ENCODE results near the gene LUZP4. TPM values are rescaled to one million over a fixed set of nuclear protein-coding genes. Genes with fewer than 3 reads are reported as not detected.

LUZP4 gene
- polyA plus RNA-seq, 1 donor, result not detected

Other genes with a start within 250 kb of the LUZP4 start
- not detected for gene RBMXL3, start 100.3 kb upstream of the LUZP4 start, polyA plus RNA-seq
- gene LRCH2, start 55.6 kb upstream of the LUZP4 start, polyA plus RNA-seq, result 3.9 TPM

Data from large intestine (tissue), 1 donor.